GM19239 (cell line): Measurements from ENCODE around the gene FOXO6.

Experiments
- DNase-seq: peaks from one replicate; pipeline ENCODE4 v3.0.0; 2011; ENCODE audit warnings: low spot score; ENCODE audit not compliant: insufficient read length
- FAIRE-seq: peaks from 2 replicates; lab custom pipeline; 2011; peaks lifted over from hg19 to GRCh38; lab: Jason Lieb, UNC

FOXO6 gene

DNA sequence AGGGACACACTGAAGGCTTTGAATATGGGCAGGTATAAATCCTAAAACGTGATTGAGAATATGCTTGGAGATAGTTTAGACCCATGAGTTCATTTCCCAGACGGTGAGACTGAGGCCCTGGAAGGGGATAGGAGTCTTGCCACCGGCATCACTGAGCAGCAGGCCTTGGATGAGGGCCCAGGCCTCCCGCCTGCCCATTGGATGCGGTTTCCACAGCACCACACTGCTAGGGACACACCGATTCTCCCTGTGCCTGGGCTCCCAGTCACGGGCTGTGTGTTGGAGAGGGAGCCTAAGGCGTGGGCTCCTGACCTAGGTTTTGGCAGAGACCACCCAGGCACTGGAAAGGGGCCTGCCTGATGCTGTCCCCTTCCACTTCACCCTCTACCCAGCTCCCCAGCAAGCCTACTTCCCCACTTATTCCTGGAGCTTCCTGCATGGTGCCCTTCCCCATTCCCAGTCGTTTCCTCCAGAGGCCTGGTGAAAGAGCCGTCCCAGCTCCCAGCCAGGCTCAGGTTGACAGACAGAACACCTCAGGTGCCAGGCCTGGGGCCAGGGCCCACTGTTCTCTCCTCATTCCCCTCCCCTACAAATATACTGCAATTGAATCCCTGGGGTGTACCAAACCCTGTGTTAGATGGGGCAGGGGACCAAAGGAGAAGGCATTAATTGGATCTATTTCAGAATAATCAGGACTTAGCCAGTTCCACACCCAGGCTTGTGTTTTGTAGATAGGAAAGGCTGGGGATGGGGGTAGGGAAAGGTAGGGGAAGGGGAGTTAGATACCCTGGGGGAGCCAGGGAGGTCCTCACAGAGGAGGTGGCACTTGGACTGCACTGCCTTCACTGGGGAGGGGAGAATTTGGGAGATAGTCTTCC lies 3.4 kb downstream of the FOXO6 start:
- FAIRE-seq (no peak), DNase-seq (no peak)

DNA sequence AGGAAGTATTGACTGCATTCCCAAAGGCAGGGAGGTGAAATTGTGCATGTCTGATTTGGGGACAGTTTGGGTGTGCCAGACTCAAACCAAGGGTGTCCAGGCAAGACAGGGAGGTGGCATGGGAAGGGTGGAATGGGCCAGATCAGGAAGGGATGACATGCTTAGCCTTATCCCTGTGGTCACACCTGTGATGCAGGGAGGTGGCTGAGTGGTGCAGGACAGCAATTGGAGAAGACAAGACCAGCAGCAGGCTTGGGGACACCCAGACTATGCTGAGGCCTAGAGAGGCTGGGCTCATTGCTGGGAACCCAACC lies 4.0 kb downstream of the FOXO6 start:
- FAIRE-seq (no peak), DNase-seq (no peak)

DNA sequence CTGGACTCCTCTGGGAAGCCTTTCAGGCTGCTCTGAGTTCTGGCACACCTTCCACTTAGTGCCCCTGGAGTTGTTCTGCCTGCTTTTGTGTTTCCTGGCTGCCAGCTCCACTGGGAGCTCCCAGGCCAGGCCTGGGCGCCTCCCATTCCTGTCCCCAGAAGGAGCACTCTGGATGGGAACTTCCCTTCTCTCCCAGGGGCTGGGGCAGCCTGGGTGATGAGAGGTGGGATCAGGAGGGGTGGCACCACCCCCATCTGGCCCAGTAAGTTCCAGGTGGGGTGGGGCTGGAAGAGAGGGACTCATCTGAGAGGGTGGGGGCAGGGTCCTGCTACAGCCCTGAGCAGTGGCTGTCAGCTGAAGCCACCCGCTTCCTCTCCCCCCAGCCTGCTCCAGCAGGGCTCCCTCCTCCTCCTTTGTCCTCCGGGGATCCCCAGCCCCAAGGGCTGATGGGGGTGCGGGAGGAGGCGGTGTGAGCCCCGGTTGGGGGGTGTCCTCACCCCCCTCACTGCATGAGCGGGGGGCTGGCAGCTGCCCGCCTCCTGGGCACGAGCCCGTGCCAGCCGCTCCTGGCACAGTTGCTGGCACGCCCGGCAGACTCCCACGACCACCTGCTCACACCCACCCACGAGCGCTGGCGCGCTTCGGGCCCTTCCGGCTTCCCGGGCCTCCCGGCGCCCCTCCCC lies 4.7 kb downstream of the FOXO6 start:
- DNase-seq (no peak), FAIRE-seq (no peak)

DNA sequence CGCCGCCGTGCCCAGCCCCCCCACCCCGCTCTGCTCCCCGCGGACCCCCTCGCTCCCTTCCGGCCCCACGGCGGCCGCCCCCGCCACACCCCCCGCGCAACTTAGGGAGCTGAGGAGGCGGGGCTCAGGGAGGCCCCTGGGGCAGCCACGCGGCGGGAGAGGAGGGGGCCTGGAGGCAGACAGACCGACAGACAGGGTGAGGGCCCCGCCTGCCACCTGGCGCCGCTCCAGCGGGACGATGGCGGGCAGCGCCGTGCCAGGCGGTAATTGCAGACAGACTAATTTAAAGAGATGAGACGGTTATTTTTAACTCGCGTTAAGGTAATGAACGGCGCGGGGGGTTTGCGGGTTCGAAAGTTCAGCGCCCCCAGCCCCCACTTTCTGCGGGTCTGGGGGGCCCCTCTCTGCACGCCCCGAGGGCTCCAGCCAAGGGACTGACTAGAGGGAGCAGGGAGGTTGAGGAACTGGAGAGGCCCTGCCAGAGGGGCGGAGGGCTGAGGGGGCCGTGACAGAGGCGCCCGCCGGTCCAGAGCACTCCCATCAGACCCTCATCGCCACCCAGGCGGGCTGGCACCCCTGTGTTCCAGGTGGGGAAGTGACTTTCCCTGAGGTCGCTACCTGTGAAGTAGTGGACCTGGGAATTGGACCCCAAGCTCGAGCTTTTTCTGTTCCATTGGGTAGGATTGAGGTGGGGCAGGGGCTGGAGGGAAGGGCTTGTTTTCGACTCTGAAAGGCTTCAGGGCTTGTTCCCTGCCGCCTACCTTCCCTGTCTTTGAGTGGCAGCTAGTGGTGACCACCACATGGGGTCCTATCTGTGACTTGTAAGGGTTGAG lies 5.4 kb downstream of the FOXO6 start:
- FAIRE-seq: no peak

DNA sequence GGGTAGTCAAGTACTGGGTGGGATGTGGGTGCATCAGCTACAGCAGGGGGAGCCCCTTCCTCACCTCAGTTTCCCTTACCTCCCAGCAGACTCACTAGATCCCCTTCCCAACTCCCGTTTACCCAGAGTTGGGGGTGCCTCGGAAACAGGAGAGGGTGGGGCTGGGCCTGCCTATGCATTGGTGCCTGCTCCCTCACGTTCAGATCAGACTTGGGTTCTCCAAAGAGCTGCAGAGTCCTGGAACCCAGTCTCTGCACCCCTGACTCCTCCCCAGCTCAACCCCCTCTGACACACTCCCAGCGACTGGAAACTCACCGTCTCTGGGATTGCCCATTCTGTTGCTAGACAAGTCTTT lies 6.0 kb downstream of the FOXO6 start:
- DNase-seq (no peak), FAIRE-seq (no peak)

More for the DNA sequence above, 5.4 kb downstream of the FOXO6 start:
- no peak for DNase-seq

DNA sequence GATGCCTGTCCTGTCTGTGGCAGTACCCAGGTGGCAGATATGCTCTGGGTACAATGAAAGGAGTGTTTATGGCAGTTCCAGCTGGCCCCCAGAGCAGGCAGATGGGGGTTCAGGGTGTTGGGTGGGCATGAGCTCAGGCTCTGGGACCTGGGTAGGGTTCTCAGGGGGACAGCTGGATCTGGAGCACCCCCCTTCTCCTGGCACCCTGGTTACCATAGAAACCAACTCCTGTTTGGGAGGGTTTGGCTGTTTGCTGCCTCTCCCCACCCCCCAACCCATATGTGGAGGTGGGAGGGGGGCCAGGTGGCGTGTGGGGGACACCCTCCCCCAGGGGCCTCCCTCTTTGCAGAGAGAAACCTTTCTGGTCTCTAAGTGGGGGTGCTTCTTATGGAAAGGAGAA lies 7.1 kb downstream of the FOXO6 start:
- no peak for FAIRE-seq
- DNase-seq: no peak

DNA sequence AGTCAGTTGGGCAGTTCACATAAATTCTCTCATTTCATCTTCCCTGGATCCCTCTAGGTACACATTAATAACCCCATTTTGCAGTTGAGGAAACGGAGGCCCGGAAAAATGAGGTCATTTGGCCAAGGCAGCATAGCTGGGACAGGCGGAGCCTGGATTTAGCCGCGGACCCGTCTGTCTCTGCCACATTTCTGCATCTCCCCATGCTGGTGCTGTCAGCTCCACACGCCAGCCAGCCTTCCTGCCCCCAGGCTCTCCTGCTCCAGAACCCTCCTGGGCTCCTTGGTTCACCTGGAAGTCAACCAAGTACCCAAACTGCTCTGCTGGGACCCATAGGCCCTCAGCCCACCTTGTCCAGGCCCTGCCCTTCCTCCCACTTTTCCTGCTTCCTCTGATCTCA lies 7.6 kb downstream of the FOXO6 start:
- FAIRE-seq (no peak), DNase-seq (no peak)

DNA sequence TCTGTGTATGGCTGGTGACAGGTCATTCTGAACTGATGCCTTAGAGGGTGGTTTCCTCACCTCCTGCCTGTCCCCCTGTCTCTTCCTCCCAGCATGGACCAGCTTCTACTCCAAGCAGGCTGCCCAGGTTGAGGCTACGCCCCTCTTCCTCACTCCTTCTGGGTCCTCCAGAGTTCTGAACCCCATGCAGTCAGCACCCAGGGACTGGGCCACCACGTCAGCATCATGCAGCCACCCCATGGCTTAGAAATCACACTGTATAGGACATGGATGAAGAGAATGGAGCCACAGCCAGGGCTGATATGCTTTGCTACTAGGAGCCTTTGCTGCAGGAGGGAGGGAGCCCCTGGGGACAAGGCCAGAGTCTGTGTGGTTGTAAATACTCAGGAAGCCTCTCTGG lies 8.3 kb downstream of the FOXO6 start:
- FAIRE-seq (no peak), DNase-seq (no peak)

DNA sequence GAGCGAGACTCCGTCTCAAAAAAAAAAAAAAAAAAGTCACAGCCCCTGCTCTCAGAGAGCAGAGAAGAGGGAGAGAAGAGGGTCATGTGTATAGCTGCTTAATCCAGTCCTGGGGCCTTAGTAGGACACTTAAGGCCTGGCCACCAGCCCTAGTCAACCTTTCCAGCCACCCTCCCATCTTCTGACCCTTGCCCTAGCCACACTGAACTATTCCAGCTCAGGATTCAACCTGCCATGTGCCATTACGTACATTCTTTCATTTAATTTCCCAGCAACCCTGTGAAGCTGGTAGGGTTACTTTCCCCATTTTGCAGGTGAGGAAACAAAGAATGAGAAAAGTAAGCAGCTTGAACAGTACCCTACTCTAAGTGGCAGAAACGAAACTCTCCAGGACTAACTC lies 9.0 kb downstream of the FOXO6 start:
- DNase-seq: no peak
- no peak for FAIRE-seq

DNA sequence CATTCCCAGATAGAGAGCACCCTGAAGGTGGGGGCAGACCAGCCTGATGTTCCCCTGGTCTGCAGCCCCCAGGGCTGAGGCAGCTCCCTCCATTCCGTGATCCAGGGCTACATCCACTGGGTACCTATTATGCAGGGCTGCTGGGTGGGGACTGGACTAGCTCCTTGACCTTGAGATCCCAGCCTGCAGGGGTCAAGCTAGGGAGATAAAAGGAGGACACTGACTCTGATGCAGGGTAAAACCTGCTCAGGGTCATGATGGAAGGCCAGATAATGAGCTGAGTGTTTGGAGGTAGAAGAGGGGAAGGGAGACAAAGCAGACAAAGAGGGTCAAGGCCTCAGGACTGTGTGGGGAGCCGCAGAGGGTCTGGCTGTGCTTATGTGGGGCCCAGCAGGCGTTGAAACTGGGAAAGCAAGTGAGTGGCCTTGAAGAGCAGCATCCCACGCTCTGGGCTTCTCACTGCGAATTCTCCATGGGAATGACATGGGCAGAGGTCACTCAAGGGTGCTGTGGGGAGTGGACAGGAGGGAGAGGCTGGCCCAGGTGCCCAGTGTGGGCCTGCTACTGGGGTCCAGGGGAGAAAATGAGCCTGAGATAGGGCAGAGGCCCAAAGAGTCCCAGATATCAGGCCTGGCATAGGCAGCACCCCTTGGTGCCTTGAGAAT lies 9.7 kb downstream of the FOXO6 start:
- DNase-seq: no peak
- no peak for FAIRE-seq

DNA sequence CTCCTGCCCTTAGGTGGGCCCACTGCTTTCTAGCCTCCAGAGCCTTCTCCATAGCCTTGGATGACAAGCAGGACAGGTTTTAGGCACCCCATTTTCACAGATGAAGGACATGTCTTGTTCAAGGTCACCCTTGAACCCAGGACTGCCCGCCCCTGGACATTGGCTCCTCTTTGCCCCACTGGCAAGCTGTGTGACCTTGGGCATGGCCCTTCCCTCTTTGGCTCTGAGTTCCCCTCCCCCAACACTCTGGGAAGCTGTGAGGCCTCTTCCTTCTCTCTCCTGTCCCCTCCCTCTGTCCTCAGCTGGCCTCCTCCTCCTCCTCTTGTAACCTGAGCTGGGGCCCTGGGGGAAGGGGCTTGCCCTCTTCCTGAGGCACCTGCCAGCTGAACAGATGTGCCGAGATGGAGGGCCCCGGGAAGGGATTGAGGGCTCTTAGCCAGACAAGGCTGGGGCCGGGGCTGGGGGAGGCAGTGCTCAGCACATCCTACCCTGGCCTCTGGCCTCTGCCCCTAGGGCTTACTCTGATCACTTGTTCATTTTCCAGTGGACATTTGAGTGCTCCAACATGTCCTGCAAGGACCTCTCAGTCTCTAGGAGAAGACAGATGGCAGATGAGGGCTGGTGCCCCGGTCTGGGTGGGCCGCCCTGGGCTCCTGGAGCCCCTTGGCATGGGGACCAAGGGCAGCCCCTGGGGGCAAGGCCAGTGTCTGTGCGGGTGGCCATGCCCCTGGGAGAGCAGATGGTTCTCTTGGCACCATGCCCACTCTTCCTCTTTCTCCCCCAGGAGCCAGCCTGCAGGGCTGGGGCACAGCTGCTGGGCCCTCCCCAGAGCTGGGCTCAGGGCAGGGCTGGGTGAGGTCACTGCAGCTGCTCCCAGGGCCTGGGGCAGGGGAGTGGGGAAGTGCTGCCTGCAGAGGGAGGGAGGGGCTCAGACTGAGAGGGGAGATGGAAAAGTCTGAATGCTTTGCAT lies 10.7 kb downstream of the FOXO6 start:
- DNase-seq (no peak), FAIRE-seq (no peak)

DNA sequence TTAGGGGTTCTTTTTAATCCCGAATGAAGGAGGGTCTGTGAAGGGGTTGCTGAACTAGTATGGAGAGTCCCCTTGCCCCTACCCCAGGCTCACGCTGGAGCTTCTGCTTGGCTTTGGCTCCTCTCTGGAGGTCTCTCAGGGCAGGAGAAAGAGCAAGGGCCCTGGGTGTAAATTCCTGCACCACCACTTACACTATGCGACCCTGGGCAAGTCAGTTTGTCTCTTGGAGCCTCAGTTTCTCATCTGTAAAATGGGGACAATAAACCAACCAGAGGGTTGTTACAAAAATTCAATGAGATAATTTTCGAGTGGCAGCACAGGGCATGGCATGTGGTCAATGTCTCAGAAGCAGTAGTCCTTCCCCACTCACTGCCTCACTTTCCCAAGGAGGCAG lies 11.4 kb downstream of the FOXO6 start:
- DNase-seq (no peak), FAIRE-seq (no peak)

DNA sequence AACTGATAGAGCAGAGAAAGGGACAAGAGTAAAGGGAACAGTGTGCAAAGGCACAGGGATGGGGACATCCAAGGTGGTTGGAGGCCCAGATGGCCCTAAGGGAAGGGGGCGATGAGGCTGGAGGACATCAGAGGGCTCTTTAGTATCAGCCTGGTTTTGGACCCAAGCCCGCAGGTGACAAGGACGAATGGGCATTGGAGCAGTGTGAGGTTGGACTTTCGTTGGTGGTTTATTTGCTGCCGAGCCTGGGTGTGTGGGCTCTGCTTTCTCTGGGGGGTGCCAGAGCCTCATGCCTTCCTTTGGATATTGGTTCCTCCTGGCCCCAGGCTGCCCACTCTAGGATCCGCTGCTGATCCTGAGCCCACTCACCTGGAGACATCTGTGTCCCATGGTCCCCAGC lies 12.1 kb downstream of the FOXO6 start:
- FAIRE-seq (no peak), DNase-seq (no peak)

DNA sequence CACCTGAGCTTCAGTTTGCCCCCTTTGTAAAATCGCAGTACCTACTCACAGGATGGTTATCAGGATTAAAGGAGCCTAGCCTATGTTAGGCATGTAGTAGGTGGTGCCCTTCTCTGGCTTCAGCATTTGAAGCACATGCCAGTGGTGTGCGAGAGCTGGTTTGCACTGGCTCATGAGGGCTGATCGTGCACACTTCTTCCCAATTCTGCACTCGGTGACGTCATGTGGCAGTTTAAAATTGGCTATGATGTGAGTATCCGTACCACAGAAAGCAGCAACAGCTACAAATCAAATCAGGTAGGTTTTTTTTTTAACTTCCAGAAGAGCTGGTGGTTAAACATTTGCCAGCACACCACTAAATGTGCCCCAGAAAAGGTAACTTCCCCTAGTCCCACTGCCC lies 13.5 kb downstream of the FOXO6 start:
- FAIRE-seq (no peak), DNase-seq (no peak)

DNA sequence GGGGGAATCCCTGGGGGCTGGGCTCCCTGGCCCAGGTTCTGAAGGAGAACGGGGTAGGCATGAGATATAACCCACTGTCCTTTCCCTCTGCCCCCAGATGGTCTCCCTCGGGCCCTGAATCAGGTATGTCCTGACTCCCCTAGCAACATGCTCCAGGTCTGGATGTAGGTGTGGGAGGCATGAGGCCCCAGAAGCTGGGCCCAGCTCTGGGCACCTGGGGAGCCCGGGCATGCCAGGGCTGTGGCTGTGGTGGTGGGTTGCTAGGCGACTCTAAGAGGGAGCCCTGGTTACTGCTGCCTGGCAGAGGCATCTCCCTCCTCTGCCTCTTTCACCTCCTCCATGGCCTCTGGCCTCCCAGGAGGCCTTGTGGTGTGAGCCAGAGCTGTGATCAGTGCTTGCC lies 16.2 kb downstream of the FOXO6 start:
- FAIRE-seq: no peak
- DNase-seq: no peak

DNA sequence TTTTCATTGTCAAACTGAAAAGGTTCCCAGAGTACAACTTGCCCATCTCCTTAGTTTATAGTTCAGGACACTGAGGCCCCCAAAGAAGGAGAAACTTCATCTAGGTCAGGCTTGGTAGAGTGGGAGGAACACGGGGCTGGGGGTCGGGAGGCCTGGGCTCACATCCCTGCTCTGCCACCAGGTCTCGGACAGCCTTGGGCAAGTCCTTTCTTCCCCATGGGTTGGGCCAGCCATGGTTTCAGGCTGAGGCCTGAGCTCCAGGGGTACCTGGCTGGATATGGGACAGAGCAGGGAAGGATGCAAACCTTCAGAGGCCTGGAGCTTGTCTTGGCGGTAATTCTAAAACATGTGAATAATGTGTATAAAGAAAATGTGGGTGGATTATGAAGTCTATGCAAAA lies 17.0 kb downstream of the FOXO6 start:
- FAIRE-seq (no peak), DNase-seq (no peak)

DNA sequence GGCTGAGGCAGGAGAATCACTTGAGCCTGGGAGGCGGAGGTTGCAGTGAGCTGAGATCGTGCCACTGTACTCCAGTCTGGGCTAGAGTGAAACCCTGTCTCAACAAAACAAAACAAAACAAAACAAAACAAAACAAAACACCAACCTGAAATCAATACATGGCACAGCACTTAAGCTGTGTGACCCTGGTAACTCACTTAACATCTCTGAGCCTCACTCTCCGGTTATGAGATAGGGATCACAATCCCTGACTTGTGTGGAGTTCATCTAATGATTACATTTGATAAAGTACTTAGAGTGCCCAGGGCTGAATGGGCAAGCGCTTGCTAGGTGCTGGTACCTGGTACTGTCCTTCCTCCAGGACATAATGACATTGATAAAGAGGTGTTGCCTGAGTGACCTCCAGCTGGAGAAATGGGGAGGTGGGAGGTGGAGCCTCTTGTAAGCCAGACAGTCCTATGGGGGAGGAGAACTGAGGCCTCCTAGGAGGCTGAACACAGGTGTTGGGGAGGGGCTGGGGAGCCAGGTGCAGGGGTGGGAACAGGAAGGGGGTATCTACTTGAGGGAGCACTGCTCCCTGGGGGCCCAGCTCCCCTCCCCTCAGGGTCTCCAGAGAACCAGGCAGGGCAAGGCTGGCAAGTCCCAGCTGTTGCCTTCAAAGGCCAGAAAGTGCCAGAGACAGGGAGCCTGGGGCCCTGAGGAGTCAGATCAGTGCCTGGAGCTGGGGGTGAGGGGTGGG lies 17.9 kb downstream of the FOXO6 start:
- DNase-seq: no peak
- no peak for FAIRE-seq

DNA sequence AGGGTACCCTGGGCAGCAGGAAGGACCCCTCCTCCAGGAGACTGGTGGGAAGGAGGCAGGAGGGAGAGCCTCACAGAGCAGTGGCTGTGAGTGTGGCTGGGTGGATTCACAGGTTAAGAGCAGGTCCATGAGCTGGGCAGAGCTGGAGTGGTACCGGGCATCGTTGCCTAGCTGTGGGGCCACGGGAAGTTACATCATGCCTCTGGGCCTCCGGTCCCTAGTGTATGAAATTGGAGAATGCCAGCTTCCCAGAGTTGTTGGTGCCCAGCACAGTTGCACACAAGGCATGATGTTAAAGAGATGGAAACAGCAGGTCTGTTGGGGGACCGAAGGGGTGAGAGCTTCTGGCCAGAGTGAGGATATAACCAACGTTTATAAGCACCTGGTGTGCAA lies 18.5 kb downstream of the FOXO6 start:
- DNase-seq (no peak), FAIRE-seq (no peak)

DNA sequence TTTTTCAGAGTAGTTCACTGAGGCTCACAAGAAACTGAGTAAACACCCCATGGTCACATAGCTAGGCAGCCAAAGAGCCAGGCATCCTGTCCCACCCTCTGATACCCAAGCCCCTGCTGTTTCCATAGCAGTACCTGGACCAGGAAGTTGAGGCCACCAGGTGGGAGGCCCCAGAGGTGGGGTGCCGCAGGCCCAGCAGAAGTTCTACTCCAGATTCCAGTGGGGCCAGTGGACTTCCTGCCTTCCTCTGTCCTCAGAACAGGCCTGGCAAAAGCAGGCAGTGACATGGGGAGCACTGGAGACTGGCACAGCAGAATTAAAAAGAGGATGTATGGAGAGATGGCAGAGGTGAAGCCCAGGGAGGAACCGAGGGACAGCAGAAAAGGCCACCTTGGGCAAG lies 19.0 kb downstream of the FOXO6 start:
- DNase-seq: no peak
- FAIRE-seq: no peak
